K562 (cell line): Measurements from ENCODE around the gene PKHD1. TPM values are rescaled to one million over a fixed set of nuclear protein-coding genes. Genes with fewer than 3 reads are reported as not detected.

Experiments
- ATAC-seq: fragments of 200-7000 bp; cut with Tn5 transposase; 3 replicates; pipeline ENCODE4 v1.9.1; 2020; ENCODE audit warnings: moderate library complexity
- BruUV-seq: library from RNA; stranded (reverse); fragments of 400-500 nt; replicated peaks from 2 replicates; lab custom pipeline; 2021; lab: Mats Ljungman, UMichigan
- CTCF ChIA-PET: fragments of 300-600 bp; formaldehyde crosslinking; extraction: SDS; loops from one replicate; lab custom pipeline; 2021; ENCODE audit warnings: low intra/inter-chr PET ratio; lab: Yijun Ruan, JAX
- POLR2A ChIA-PET: fragments of 300-600, 350-650 bp; sonication (Branson Sonifier 250); formaldehyde crosslinking; extraction: SDS; loops from one replicate; lab custom pipeline; 2021; ENCODE audit warnings: antibody characterized with exemption, inconsistent platforms; lab: Yijun Ruan, JAX
- DNase-seq, 4 experiments: peaks; one replicate each; pipeline versions ENCODE4 v3.0.0 to v3.0.0-alpha.2; 2011 to 2018; ENCODE audit warnings: low spot score in 3 of 4, mixed read lengths in 3 of 4; ENCODE audit errors: extremely low read depth in 1 of 4
- FAIRE-seq: peaks from 2 replicates; lab custom pipeline; 2011; peaks lifted over from hg19 to GRCh38; lab: Jason Lieb, UNC
- H2AFZ ChIP-seq: 2 replicates; pipeline ENCODE4 v1.6.0; 2011; ENCODE audit warnings: low read depth, low read length, control low read depth, inconsistent platforms
- H3K27ac ChIP-seq: fragments of 200-600 bp; 3 replicates; pipeline ENCODE4 v1.8.0; 2011; ENCODE audit warnings: low read depth, mild to moderate bottlenecking, control low read depth, inconsistent platforms, low read length, moderate library complexity, mixed read lengths; ENCODE audit errors: extremely low read depth
- H3K27me3 ChIP-seq, 2 experiments: fragments of 300-600 bp in 1 of 2; 2 replicates in 1 of 2; 3 replicates in 1 of 2; pipeline versions ENCODE4 v1.6.0 to v1.8.0; 2011; ENCODE audit warnings: inconsistent platforms in 2 of 2, low read length in 2 of 2, mild to moderate bottlenecking in 1 of 2, mixed read lengths in 1 of 2, moderate library complexity in 1 of 2; ENCODE audit not compliant: control insufficient read depth in 2 of 2, insufficient read depth in 2 of 2
- H3K36me3 ChIP-seq: fragments of 300-600 bp; 3 replicates; pipeline ENCODE4 v1.8.0; 2011; ENCODE audit warnings: mild to moderate bottlenecking, low read length, inconsistent platforms; ENCODE audit not compliant: control insufficient read depth, insufficient read depth
- H3K4me1 ChIP-seq, 2 experiments: fragments of 200-600 bp in 1 of 2; replicated peaks in 1 of 2; 2 replicates in 1 of 2; 3 replicates in 1 of 2; pipeline versions ENCODE4 v1.5.1 to v1.8.0; 2011; ENCODE audit warnings: inconsistent platforms in 2 of 2, low read length in 2 of 2, mild to moderate bottlenecking in 1 of 2, mixed read lengths in 1 of 2, moderate library complexity in 1 of 2; ENCODE audit not compliant: control insufficient read depth in 2 of 2, insufficient read depth in 2 of 2
- H3K4me2 ChIP-seq: 2 replicates; pipeline ENCODE4 v1.6.1; 2011; ENCODE audit warnings: low read length, control low read depth, inconsistent platforms, mixed read lengths; ENCODE audit not compliant: insufficient read depth
- H3K4me3 ChIP-seq: fragments of 200-600 bp; sonication (generic), shearing (Covaris generic); 2 replicates; pipeline ENCODE4 v1.5.1; 2016; ENCODE audit warnings: control low read depth, inconsistent platforms
- H3K79me2 ChIP-seq: fragments of 200-600 bp; 3 replicates; pipeline ENCODE4 v1.8.0; 2011; ENCODE audit warnings: low read length, inconsistent platforms; ENCODE audit not compliant: control insufficient read depth, insufficient read depth
- H3K9ac ChIP-seq, 2 experiments: 2 replicates each; pipeline versions ENCODE4 v1.6.0 to v1.6.1; 2011; ENCODE audit warnings: low read depth in 2 of 2, low read length in 2 of 2, control low read depth in 1 of 2, inconsistent platforms in 1 of 2, mild to moderate bottlenecking in 1 of 2, mixed read lengths in 1 of 2; ENCODE audit not compliant: insufficient read depth in 1 of 2
- H3K9me1 ChIP-seq: one replicate; pipeline ENCODE4 v1.6.0; 2011; ENCODE audit warnings: inconsistent platforms, mild to moderate bottlenecking, low read length, moderate library complexity; ENCODE audit not compliant: control insufficient read depth, insufficient read depth
- H3K9me3 ChIP-seq: replicated peaks from 2 replicates; pipeline ENCODE4 v1.5.1; 2011; ENCODE audit warnings: low read depth, low read length, inconsistent platforms; ENCODE audit not compliant: control insufficient read depth, insufficient read depth
- H4K20me1 ChIP-seq: replicated peaks from 2 replicates; pipeline ENCODE4 v1.6.1; 2011; ENCODE audit warnings: low read length, inconsistent platforms, mixed read lengths; ENCODE audit not compliant: control insufficient read depth, insufficient read depth
- FIP1L1 ChIP-seq: fragments of 200-400 bp; formaldehyde crosslinking; IDR thresholded peaks from 2 replicates; pipeline ENCODE4 v1.6.1; 2018; ENCODE audit warnings: mild to moderate bottlenecking, low read depth, low read length; ENCODE audit not compliant: poor library complexity, severe bottlenecking
- HLTF ChIP-seq: fragments of 450-650 bp; IDR thresholded peaks from 2 replicates; pipeline ENCODE4 v1.6.1; 2016
- PATZ1 ChIP-seq: fragments of 250-450 bp; sonication (Bioruptor Pico); IDR thresholded peaks from 2 replicates; pipeline ENCODE4 v1.5.0; 2020; ENCODE audit warnings: mild to moderate bottlenecking, borderline replicate concordance
- RBM15 ChIP-seq: fragments of 200-400 bp; formaldehyde crosslinking; IDR thresholded peaks from 2 replicates; pipeline ENCODE4 v1.6.1; 2018; ENCODE audit warnings: mild to moderate bottlenecking, low read length, moderate library complexity; ENCODE audit not compliant: insufficient read depth
- SOX6 ChIP-seq: fragments of 450-650 bp; IDR thresholded peaks from 2 replicates; pipeline ENCODE4 v1.6.1; 2014; ENCODE audit warnings: mild to moderate bottlenecking
- TAL1 ChIP-seq: fragments of 450-650 bp; IDR thresholded peaks from 2 replicates; pipeline ENCODE4 v1.6.1; 2016; ENCODE audit warnings: mild to moderate bottlenecking
- TFE3 ChIP-seq: fragments of 450-650 bp; formaldehyde crosslinking; IDR thresholded peaks from 2 replicates; pipeline ENCODE4 v1.4.0; 2020; ENCODE audit warnings: mild to moderate bottlenecking, mixed read lengths
- TSC22D4 ChIP-seq: fragments of 450-650 bp; IDR thresholded peaks from 2 replicates; pipeline ENCODE4 v1.6.1; 2016; ENCODE audit warnings: missing genetic modification characterization, missing biosample characterization, control low read depth
- ZNF124 ChIP-seq: sonication (generic); formaldehyde crosslinking; IDR thresholded peaks from 2 replicates; pipeline ENCODE4 v1.8.1; 2022; ENCODE audit warnings: missing genetic modification reagents
- ZNF699 ChIP-seq: fragments of 250-450 bp; sonication (Bioruptor Pico); IDR thresholded peaks from 2 replicates; pipeline ENCODE4 v1.8.0; 2021; ENCODE audit warnings: mild to moderate bottlenecking, moderate library complexity; ENCODE audit not compliant: insufficient replicate concordance
- WGBS: fragments of 100-300 bp; shearing (Covaris generic); methylation state at CpG from one replicate; pipeline ENCODE4 v1.1.6; 2016; ENCODE audit warnings: low coverage, mixed read lengths; ENCODE audit not compliant: insufficient coverage; ENCODE audit errors: missing lambda C conversion rate; 5-methylcytosine and 5-hydroxymethylcytosine counted together
- in situ Hi-C: fragments of 300-500 bp; cut with MboI; formaldehyde crosslinking; loops from 4 replicates; pipeline ENCODE4 v1.15.0; 2018; ENCODE audit warnings: inconsistent platforms, mixed read lengths
- intact Hi-C: fragments of 100-400 bp; cut with micrococcal nuclease; formaldehyde crosslinking; loops from 2 replicates; pipeline ENCODE4 v1.14.2; 2022
- polyA plus RNA-seq, 8 experiments: library from polyadenylated mRNA; depleted of rRNA in 4 of 8; stranded (reverse) in 5 of 8; unstranded in 3 of 8; fragments of >200 nt; fragmentation: Nextera tagmentation in 2 of 8; fragmentation: Illumina TruSeq in 1 of 8; extraction: Ambion mirVana in 2 of 8; extraction: Trizol in 1 of 8; gene quantifications; 2 replicates each; pipeline versions ENCODE4 v1.2.1 to v1.2.3, GENCODE V29; 2011 to 2014; ENCODE audit warnings: inconsistent platforms in 1 of 8, missing spikeins in 1 of 8
- total RNA-seq, 7 experiments: library from RNA; depleted of rRNA in 6 of 7; stranded (reverse); fragments of >200 nt in 6 of 7; fragmentation: Illumina TruSeq in 2 of 7; extraction: Trizol in 2 of 7; gene quantifications; 2 replicates each; pipeline versions ENCODE4 v1.2.1 to v1.2.3, GENCODE V29; 2011 to 2021; ENCODE audit warnings: low replicate concordance in 1 of 7

Gene PKHD1
- total and polyA plus RNA-seq, 9 of the 15 experiments (the other 6 are each of a cell fraction or from before 2014, with no cell fraction given) = 0.01 to 0.04 (median 0.01) TPM; not detected in 6

GRCh38 chr6:51778666-51779065, 308.7 kb downstream of the PKHD1 start:
- WGBS = 0% methylated on average over 2 of the region's 2 CpGs
- CTCF ChIA-PET = no interaction called here
- intact Hi-C loops = no loop called here
- in situ Hi-C loops = no loop called here
- no peaks in the 10 kb centered on the region for H3K9me3 ChIP-seq
- FAIRE-seq = no peak
- no peak for DNase-seq
- H3K9ac ChIP-seq = no peak overlapping the region
- H3K79me2 ChIP-seq = no peaks in the 10 kb centered on the region
- H3K4me1 ChIP-seq = no peaks in the 10 kb centered on the region
- H3K27ac ChIP-seq = no peak overlapping the region
- no peaks in the 10 kb centered on the region for H4K20me1 ChIP-seq
- H3K4me2 ChIP-seq = no peak overlapping the region
- BruUV-seq = no TSS peak
- TF ChIP-seq TFE3 (CRISPR knock-in tag) (no peak), RBM15 (no peak), SOX6 (no peak), TAL1 (no peak), TSC22D4 (no peak), HLTF (no peak), FIP1L1 (no peak), ZNF699 (no peak), PATZ1 (CRISPR knock-in tag) (no peak), ZNF124 (CRISPR knock-in tag) (no peak)
- TF ChIP-seq, all 486 proteins: peak for 0
- H3K27me3 ChIP-seq = no peaks in the 10 kb centered on the region
- H2AFZ ChIP-seq = no peak overlapping the region
- POLR2A ChIA-PET = no interaction called here
- H3K4me3 ChIP-seq = no peak overlapping the region
- H3K9me1 ChIP-seq = no peaks in the 10 kb centered on the region
- no peak for ATAC-seq
- no peaks in the 10 kb centered on the region for H3K36me3 ChIP-seq
